GM21447 (cell line): ENCODE results near the gene DPY19L3.
"Not testable (repeated sequence)": the region's sequence is repeated elsewhere in the genome, so short reads cannot be mapped to it uniquely, and the experiment has no call there.

Experiments
- ATAC-seq: cut with Tn5 transposase; IDR thresholded peaks from one replicate; pipeline ENCODE4 v1.9.1; 2021; ENCODE audit not compliant: unreplicated experiment

Gene DPY19L3

GRCh38 chr19:32396046-32396652, 9.4 kb upstream of the DPY19L3 start:
- ATAC-seq: no peak

DNA sequence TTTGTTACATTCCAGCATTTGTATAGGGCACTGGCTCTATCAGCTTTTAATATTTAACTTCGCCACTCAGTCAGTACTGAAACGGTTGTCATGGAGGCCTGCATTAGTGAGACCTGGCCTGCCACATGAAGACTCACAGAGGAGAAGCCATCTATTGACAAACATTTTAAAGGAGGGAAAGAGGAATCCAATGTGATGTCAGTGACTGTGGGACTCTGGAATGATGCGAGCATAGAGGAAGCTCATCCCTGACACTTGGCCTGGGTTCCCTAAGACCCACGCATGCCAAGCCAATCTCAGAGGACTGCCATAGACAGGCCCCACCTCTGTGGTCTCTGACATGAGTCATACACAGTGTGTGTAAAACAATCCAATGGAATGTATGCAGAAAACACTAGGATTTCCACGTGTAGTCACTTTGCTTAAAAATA, 7.9 kb upstream of the DPY19L3 start:
- no peak for ATAC-seq

- ATAC-seq: no peak
These were observed 3.6 kb upstream of the DPY19L3 start for GRCh38 chr19:32401992-32402391.

DNA sequence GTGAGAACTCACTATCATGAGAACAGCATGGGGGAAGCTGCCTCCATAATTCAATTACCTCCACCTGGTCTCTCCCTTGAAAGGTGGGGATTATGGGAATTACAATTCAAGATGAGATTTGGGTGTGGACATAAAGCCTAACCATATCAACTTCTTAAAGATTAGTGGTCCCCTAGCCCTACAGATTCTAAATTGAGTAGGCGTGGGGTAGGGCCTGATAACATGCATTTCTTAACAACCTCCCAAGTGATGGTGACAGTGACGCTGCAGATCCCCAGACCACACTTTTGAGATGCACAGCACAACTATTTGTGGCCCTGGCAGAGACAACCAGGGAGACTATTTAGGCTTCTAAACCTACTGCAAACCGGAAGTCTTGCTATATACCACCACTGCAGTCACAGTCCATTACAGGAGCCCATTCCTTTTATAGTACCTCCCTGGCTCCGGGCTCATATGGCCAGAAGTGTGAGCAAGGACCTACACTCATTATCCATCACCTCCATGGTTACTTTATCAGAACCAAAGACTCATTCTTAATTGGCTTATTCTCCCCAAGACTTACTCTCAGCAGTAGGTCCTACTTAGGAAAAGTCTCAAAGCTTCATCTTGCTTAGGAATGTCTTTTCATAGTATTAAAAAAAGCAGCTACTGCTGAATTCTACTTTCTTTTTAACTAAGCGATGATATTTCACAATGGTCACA, 2.1 kb upstream of the DPY19L3 start:
- ATAC-seq: no peak

DNA sequence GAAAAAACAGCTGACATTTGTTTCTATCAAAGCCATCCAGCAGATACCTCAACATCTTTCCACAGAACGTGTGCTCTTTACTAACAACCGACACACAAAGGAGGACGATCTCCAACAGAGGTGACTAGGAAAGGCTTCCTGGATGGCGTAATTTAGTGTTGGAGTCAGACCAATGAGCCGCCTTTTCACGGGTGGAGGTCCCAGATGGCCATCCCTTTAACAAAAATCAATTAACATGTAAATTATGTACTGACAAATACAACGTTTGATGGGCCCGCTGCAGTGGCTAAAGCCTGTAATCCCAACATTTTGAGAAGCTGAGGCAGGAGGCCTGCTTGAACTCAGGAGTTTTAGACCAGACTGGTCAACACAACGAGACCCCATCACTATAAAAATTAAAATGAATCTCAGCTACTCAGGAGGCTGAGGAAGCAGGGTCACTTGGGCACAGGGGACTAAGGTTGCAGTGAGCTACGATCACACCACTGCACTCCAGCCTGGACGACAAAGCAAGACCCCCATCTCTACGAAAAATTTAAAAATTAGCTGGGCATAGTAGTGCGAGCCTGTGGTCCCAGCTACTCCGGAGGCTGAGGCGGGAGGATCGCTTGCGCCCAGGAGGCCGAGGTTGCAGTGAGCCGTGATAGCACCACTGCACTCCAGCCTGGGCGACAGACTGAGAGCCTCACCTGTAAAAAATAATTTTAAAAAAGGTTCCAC, 1.2 kb upstream of the DPY19L3 start:
- ATAC-seq: no peak

DNA sequence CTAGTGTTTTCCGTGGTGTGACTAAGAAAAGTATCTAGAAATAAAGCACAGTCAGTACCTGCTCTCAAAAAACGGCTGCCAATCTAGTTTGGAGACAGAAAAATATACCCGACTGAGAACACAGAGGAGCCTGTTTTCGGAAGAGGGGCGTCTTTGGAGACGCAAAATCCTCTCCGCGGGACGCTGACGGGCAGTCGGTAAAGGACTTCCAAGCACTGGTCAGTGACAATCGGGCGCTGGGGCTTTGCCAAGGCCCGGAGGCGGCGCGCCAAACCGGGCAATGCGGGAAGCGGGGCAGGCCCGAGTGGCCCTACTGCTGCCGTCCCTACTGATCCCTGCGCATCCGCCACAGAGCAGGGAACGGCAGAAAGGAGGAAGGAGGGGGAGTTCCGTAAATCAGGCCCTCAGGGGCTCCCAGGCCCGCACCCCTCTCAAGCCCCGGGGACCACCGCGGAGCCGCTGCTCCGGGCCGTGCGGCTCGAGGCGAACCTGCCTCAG, 588 bp upstream of the DPY19L3 start:
- peak; percentile 24 for ATAC-seq

GRCh38 chr19:32406161-32407003, 812 bp downstream of the DPY19L3 start:
- peak; percentile 0 for ATAC-seq

- no peak for ATAC-seq
These were observed 1.7 kb downstream of the DPY19L3 start for GRCh38 chr19:32407004-32407992.

DNA sequence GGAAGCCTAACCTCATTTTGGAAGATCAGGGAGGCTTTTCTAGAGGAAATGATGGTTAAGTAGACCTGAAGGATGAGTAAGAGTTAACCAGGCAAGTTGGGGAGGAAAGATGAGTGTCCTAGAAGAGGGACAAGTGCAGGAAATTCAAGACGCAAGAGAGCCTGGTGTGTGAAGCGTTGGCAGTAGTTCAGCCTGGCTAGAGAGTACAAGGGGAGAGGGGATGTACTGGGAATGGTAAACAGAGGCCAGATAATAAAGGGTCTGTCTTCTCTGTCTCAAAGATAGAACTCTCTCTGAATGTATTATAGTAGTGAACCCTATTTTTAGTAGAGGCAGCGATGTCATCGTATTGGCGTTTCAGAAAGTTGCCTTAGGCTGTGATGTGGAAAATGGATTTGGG, 9.7 kb downstream of the DPY19L3 start:
- ATAC-seq: no peak

DNA sequence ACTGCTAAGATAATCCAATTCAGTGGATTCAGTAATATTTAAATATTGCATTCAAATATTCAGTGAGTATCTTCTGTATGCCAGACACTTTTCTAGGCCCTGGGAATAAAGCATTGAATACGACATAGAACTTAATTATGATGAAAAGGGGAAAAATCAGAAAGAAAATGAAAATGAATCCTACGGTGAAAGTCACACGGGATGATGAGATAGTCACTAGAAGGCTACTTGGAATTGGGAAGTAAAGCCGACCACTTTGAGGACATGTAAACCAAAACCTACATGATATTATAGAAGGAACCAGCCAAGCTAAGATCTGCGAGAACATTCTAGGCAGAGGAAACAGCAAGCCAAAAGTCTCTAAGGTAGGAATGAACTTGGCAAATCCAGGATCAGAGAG, 10.1 kb downstream of the DPY19L3 start:
- no peak for ATAC-seq

- ATAC-seq: no peak
These were observed 11.3 kb downstream of the DPY19L3 start for GRCh38 chr19:32416749-32417456.

GRCh38 chr19:32418155-32418554, 12.6 kb downstream of the DPY19L3 start:
- ATAC-seq: no peak

- no peak for ATAC-seq
These were observed 16.2 kb downstream of the DPY19L3 start for GRCh38 chr19:32421589-32422361.

GRCh38 chr19:32422435-32422834, 16.9 kb downstream of the DPY19L3 start:
- ATAC-seq: no peak

DNA sequence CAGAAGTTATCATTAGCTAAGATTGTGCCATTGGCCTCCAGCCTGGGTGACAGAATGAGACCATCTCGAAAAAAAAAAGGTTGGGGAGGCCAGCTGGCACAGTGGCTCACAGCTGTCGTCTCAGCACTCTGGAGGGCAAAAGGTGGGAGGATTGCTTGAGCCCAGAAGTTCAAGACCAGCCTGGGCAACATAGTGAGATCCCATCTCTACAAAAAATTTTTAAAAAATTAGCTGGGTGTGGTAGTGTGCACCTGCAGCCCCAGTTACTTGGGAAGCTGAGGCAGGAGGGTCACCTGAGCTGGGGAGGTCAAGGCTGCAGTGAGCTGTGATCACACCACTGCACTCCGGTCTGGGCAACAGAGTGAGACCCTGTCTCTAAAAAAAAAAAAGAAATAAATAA, 18.4 kb downstream of the DPY19L3 start:
- ATAC-seq: not testable (repeated sequence)

DNA sequence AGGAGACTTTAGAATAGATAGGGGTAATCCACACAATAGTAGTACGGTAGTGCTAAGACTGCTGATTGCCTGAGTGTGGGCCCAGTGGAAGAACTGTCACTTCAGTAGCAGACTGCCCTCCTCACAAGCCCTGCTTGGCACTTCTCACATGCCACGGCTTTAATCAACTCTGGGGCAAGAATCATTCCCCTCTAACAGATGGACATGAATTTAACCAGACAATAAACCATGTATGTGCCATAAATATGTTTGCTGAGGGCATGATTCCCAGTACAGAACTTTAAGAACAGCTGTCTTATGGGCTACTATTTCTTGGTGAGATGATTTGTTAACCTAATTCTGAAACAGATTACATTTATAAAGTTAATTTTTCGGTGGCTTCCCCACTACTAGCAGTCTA, 22.0 kb downstream of the DPY19L3 start:
- no peak for ATAC-seq

GRCh38 chr19:32436692-32437091, 31.1 kb downstream of the DPY19L3 start:
- no peak for ATAC-seq

DNA sequence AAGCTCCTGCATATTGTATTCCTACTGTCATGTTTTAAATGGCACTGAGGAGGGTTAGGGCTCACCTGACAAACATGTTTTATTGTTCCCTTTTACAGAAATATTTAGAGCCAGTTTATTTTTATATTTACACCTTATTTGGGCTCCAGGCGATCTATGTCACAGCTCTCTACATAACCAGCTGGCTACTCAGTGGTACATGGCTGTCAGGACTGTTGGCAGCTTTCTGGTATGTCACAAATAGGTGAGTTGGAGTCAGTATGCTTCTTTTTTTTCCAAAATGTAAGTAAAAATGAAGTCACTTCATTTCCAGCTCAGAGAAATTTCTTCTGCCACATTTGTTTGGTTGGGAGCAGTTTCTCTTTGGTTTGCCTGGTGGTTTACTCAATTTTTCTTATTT, 31.5 kb downstream of the DPY19L3 start:
- no peak for ATAC-seq

GRCh38 chr19:32438751-32439150, 33.2 kb downstream of the DPY19L3 start:
- ATAC-seq: no peak
